SK-N-MC (cell line): Measurements from ENCODE around the gene ERICH2.

ENCODE experiments used
- EZH2 ChIP-seq: fragments of 200-600 bp; sonication (generic); IDR thresholded peaks from one replicate; pipeline ENCODE4 v1.6.1; 2017; ENCODE audit warnings: antibody characterized with exemption
- POLR2AphosphoS5 ChIP-seq: IDR thresholded peaks from 2 replicates; pipeline ENCODE4 v1.6.1; 2012; ENCODE audit warnings: mild to moderate bottlenecking, low read depth, low read length, borderline replicate concordance

GRCh38 chr2:170739048-170739447, 31.1 kb upstream of the ERICH2 start:
- TF ChIP-seq EZH2 (no peak), POLR2AphosphoS5 (no peak)
